ENCODE results near the gene MPST. TPM values are rescaled to one million over a fixed set of nuclear protein-coding genes. Genes with fewer than 3 reads are reported as not detected.

MPST gene
- polyA plus RNA-seq, 4 donors = 44.5 to 84.1 (median 67.1) TPM

GRCh38 chr22:37021710-37022482 is 2.4 kb downstream of the MPST start:
- DNase-seq (ENCODE audit: low read depth in 4 of 4, low spot score in 2 of 4) = no peak

DNA sequence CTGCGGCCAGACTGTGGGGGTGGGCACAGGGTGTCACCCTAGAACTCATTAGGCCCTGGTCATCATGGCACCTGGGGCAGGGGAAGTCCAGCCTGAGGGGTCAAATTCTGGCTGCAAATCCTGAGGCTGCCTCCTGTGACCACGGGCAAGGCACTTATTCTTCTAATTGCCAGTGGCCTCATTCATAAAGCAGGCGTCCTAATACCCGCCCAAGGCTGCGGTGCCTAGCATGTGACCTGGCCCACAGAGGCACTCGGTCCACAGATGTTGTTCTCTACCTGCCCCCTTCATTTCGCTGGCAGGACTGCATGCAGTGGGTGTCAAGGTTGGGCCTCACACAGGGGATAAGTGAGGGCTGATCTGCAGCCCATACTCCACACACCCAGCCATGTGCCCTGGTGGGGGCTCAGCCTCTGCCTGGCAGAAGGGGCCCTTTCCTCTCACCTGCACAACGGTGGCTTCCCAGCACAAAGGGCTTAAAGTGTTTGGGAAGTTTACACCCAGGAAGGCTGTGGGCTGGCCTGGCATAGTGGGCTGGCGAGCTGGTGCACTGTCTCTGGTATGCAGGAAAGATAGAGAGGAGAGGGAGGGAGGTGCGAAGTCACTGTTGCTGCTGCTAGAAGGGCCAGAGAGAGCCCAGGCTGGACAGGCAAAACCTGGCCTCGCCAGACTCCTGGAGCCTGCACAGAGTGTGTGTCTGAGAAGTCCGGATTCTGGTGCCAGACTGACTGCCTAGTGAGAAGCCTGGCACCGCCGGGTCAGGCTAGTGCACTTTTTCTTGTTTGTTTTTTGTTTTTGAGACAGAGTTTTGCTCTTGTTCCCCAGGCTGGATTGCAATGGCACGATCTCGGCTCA is 3.2 kb downstream of the MPST start:
- no peak for DNase-seq (ENCODE audit: low read depth in 4 of 4, low spot score in 2 of 4)

DNA sequence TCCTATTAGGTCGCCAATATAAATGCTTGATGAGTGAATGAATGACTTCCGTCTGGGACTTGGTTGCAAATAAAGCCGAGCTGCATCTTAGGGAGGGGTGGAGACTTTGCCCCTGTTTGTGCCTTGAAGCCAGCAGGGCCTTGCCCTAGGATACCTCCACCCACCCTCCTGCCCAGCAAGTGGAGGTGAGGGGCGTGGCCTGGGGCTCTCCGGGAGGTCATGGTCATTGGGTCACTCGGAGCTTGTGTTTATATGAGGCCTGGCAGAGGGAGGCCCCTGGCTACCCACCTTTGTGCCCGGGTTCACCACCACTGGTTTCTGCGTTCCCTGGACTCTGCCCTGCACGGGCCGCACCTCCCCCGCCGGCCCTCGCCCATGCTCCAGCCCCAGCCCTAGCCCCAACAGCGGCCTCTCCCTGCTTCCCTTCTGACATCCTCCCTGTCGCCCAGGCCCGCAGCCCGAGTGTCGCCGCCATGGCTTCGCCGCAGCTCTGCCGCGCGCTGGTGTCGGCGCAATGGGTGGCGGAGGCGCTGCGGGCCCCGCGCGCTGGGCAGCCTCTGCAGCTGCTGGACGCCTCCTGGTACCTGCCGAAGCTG is 4.3 kb downstream of the MPST start:
- DNase-seq (ENCODE audit: low read depth in 4 of 4, low spot score in 2 of 4) = no peak

- DNase-seq (ENCODE audit: low read depth in 4 of 4, low spot score in 2 of 4) = no peak
Measured at GRCh38 chr22:37024339-37025157, 5.0 kb downstream of the MPST start.

- peak in 1 of 4 donors; percentile 20 for DNase-seq (ENCODE audit: low read depth in 4 of 4, low spot score in 2 of 4)
Measured at GRCh38 chr22:37025500-37026070, 6.0 kb downstream of the MPST start.

DNA sequence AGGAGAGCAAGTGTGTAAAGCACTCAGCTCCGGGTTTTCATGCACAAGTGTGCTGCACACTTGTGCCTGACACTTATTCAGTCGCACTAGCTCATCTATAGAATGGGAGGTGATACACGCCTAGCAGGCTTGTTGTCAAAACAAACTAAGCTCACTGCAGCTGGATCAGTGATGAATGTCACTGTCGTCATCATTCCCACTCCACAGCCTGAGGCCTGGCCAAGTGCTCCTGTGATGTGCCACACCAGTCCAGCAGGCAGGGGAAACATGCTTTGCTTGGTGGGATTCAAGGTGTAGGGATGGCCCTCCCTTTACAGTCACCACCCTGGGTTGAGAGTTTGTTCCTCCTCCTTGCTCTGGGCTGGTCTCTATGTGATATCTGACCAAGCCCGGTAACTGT is 6.8 kb downstream of the MPST start:
- DNase-seq (ENCODE audit: low read depth in 4 of 4, low spot score in 2 of 4) = no peak

- DNase-seq (ENCODE audit: low read depth in 4 of 4, low spot score in 2 of 4) = no peak
Measured at GRCh38 chr22:37027556-37027955, 8.0 kb downstream of the MPST start.

GRCh38 chr22:37028692-37029674 is 9.4 kb downstream of the MPST start:
- DNase-seq (ENCODE audit: low read depth in 4 of 4, low spot score in 2 of 4) = no peak

GRCh38 chr22:37030560-37031281 is 11.2 kb downstream of the MPST start:
- no peak for DNase-seq (ENCODE audit: low read depth in 4 of 4, low spot score in 2 of 4)

DNA sequence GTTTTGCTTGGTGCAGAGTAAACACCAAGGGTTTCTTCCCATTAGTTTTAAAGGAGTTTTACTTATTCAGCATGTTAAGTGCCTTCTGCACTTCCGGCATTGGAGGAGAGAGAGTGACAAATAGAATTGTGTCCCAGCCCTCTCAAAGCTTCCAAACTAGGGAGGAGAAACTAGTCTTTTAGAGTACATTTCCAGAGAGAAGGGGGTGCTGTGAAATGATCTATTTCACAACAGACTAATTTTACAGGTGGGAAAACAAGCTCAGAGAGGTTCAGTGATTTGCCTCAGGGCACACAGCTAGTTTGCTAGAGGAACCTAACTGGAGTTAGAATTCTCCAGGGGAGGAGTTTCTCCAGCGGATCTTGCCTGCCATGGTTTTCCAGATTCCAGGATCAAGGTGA is 12.6 kb downstream of the MPST start:
- DNase-seq (ENCODE audit: low read depth in 4 of 4, low spot score in 2 of 4) = no peak

- peak in 1 of 4 donors; percentile 37 for DNase-seq (ENCODE audit: low read depth in 4 of 4, low spot score in 2 of 4)
Measured at GRCh38 chr22:37032535-37033460, 13.3 kb downstream of the MPST start.

DNA sequence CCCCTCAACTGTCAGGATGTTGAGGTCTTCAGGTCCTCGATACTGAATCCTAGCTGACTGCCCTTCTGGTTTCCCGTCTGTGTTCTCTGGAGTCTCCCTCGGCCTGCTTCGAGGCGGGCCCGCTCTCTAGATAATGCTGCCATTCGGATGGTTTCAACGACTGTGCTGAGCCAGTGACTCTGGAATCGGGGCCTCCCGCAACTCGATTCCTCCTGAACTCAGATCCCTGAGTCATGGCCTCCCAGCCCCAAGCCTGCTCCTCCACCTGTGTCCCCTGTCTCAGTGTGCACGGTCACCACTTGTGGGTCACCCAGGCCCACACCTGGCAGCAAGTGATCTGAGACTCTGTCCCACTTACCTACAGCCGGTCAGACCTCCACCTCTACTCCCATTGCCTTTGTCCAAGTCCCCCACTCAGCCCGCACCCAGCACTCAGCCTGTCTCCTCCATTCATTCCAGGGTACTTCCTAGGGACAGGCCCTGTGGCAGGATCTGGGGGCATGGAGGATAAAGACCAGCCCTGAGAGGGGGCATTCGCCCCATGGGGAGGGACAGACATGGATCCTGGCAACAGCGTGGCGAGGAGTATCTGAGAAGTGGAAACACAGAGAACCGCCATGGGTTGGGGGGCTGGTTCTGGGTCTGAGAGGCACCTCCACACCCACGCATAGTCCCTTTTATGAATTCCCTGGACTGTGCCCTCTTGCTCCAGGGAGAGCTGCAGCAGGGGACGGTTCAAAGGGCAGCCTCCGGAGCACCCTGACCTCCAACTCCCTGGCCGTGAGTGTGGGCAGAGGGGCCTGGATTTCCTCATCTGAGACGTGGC is 14.3 kb downstream of the MPST start:
- DNase-seq (ENCODE audit: low read depth in 4 of 4, low spot score in 2 of 4) = no peak

- no peak for DNase-seq (ENCODE audit: low read depth in 4 of 4, low spot score in 2 of 4)
Measured at GRCh38 chr22:37036655-37037377, 17.3 kb downstream of the MPST start.

DNA sequence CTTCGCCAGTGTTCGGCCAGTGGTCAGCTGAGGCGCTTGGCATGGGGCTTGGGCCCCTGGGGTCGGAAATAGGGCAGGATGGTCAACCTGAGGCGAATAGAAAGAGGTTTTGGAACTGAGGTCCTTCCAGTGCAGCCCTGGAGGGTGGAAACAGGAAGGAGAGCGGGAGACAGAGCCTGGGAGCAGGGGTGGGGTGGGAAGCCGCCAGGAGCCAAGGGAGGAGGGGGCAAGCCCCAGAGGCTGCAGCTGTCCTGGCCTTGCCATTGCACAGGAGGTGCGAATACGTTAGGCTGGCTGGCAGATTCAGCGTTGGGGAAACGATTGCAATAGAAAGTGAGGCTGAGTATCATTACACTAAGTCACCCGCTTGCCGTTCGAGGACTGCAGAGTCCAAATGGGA is 18.1 kb downstream of the MPST start:
- DNase-seq (ENCODE audit: low read depth in 4 of 4, low spot score in 2 of 4) = no peak

DNA sequence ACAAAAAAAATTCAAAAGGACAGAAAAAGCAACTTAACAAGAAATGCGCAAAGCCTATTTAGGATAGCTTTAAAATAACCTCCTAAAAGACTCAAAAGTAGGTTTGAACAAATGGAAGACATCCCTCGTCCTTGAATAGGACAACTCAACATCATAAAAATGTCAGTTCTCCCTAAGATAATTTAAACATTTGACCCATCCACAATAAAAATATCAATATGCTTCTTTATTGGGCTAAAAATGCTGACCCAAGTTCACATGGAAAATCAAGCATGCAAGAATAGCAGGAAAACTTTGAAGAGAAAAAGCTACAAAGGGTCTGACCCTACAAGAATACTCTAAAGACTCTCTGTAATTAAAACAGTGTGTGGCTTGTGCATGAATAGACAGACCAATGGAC is 19.9 kb downstream of the MPST start:
- peak in 1 of 4 donors; percentile 24 for DNase-seq (ENCODE audit: low read depth in 4 of 4, low spot score in 2 of 4)

Data from left renal cortex interstitium (tissue), 4 donors.